ENCODE results near the gene YBX1.

YBX1 gene

DNA sequence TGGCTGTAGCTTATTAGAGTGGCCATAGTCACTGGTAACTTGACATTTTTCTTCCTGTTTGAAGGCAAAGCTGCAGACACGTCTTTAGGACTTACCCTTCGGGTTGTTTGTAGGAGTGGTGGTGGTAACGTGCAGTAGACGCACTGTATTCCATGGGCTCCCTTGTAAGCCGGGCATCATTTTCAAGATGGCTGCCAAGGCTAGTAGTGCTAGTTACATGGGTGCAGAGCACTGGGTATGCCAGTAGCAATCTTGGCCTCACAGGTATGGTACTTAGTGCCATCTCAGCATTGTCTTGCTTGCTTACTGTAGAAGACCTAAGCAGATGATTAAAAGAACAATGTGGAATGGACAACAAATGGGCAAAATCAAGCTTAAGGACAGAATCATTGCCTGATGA is 1.9 kb downstream of the YBX1 start:
- Histone ChIP-seq H3K27ac (ENCODE audit: extremely low read depth, low read depth, low read length) (no peak overlapping the region), H3K4me1 (ENCODE audit: control insufficient read depth, insufficient read depth, low read length) (peaks cover 23% of the 10 kb centered on the region), H3K9me3 (ENCODE audit: control insufficient read depth, insufficient read depth, low read depth, low read length) (no peaks in the 10 kb centered on the region), H3K4me3 (ENCODE audit: low read depth, low read length) (peak overlapping the region; percentile 78), H3K36me3 (ENCODE audit: control insufficient read depth in 2 of 2, insufficient read depth in 1 of 2, low read length in 2 of 2) (peaks cover 0 to 59% of the 10 kb centered on the region in 2 experiments; a peak in 1 of 3 replicates)
- ChIA-PET CTCF (interaction anchor here (0.9 kb wide), 1 partner anchor 229 kb away, joined by 3 read pairs; no protein-coding TSS in a partner anchor), POLR2A (interaction anchor here (0.8 to 3.2 kb wide), 4 partner anchors 7 to 82 kb away, joined by 3 to 34 read pairs (median 6); partner anchors contain the start of genes C1orf50, P3H1 and PPIH)
- TF ChIP-seq ZNF585B (tag by site-specific recombination; IDR thresholded peaks at IDR 0.05), result no peak
- TF ChIP-seq FEZF1 (tag by site-specific recombination; IDR thresholded peaks at IDR 0.05), result no peak
- TF ChIP-seq ZBTB17 (tag by site-specific recombination; IDR thresholded peaks at IDR 0.05), result no peak
- no peak for TF ChIP-seq ZNF561 (tag by site-specific recombination; IDR thresholded peaks at IDR 0.05; ENCODE audit: borderline replicate concordance)
- no peak for TF ChIP-seq ZNF501 (tag by site-specific recombination; IDR thresholded peaks at IDR 0.05)
- no peak for TF ChIP-seq TCF7L2 (IDR thresholded peaks at IDR 0.05; ENCODE audit: borderline replicate concordance, low read depth, low read length)
- peak; percentile 15; the same call in 1 of the 2 replicates for TF ChIP-seq ZBTB20 (tag by site-specific recombination; IDR thresholded peaks at IDR 0.05)
- TF ChIP-seq ZNF558 (tag by site-specific recombination; IDR thresholded peaks at IDR 0.05), result no peak
- TF ChIP-seq, protein P1, sequence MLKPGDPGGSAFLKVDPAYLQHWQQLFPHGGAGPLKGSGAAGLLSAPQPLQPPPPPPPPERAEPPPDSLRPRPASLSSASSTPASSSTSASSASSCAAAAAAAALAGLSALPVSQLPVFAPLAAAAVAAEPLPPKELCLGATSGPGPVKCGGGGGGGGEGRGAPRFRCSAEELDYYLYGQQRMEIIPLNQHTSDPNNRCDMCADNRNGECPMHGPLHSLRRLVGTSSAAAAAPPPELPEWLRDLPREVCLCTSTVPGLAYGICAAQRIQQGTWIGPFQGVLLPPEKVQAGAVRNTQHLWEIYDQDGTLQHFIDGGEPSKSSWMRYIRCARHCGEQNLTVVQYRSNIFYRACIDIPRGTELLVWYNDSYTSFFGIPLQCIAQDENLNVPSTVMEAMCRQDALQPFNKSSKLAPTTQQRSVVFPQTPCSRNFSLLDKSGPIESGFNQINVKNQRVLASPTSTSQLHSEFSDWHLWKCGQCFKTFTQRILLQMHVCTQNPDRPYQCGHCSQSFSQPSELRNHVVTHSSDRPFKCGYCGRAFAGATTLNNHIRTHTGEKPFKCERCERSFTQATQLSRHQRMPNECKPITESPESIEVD (tag by site-specific recombination; IDR thresholded peaks at IDR 0.05), result no peak
- no peak for TF ChIP-seq ZNF791 (tag by site-specific recombination; IDR thresholded peaks at IDR 0.05)
- TF ChIP-seq YY1 (tag by site-specific recombination; IDR thresholded peaks at IDR 0.05), result peak; percentile 43; the same call in 1 of the 2 replicates
- TF ChIP-seq ZNF521 (tag by site-specific recombination; IDR thresholded peaks at IDR 0.05), result no peak
- TF ChIP-seq, protein P2, sequence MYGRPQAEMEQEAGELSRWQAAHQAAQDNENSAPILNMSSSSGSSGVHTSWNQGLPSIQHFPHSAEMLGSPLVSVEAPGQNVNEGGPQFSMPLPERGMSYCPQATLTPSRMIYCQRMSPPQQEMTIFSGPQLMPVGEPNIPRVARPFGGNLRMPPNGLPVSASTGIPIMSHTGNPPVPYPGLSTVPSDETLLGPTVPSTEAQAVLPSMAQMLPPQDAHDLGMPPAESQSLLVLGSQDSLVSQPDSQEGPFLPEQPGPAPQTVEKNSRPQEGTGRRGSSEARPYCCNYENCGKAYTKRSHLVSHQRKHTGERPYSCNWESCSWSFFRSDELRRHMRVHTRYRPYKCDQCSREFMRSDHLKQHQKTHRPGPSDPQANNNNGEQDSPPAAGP (tag by site-specific recombination; IDR thresholded peaks at IDR 0.05), result no peak
- peak; percentile 60; the same call in 1 of the 2 replicates for TF ChIP-seq YY2 (tag by site-specific recombination; IDR thresholded peaks at IDR 0.05)
- no peak for TF ChIP-seq ZBTB48 (tag by site-specific recombination; IDR thresholded peaks at IDR 0.05)
- TF ChIP-seq ZNF549 (tag by site-specific recombination; IDR thresholded peaks at IDR 0.05), result no peak
- peak; percentile 75; the same call in 1 of the 2 replicates for TF ChIP-seq ZNF600 (tag by site-specific recombination; IDR thresholded peaks at IDR 0.05)
- TF ChIP-seq, protein P3, sequence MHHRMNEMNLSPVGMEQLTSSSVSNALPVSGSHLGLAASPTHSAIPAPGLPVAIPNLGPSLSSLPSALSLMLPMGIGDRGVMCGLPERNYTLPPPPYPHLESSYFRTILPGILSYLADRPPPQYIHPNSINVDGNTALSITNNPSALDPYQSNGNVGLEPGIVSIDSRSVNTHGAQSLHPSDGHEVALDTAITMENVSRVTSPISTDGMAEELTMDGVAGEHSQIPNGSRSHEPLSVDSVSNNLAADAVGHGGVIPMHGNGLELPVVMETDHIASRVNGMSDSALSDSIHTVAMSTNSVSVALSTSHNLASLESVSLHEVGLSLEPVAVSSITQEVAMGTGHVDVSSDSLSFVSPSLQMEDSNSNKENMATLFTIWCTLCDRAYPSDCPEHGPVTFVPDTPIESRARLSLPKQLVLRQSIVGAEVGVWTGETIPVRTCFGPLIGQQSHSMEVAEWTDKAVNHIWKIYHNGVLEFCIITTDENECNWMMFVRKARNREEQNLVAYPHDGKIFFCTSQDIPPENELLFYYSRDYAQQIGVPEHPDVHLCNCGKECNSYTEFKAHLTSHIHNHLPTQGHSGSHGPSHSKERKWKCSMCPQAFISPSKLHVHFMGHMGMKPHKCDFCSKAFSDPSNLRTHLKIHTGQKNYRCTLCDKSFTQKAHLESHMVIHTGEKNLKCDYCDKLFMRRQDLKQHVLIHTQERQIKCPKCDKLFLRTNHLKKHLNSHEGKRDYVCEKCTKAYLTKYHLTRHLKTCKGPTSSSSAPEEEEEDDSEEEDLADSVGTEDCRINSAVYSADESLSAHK (tag by site-specific recombination; IDR thresholded peaks at IDR 0.05), result no peak
- TF ChIP-seq ZNF792 (tag by site-specific recombination; IDR thresholded peaks at IDR 0.05), result no peak

DNA sequence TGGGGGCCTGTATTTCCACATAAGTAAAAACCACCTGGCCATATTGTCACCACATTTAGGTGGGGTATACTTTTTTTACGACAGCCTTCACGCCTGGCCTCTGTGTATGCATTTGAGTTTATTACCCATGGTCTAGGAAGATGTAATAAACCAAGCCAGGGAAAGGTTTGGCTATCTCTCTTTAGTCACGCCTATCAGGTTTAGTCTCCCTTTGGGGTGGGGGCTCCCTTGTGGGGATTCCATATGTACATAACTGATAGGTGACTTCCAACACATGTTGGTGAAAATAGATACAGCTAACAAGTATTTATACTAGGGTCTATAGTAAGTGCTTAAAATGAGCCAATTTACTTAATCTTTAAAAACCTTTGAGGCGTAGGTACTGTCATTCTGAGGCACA is 4.2 kb downstream of the YBX1 start:
- TF ChIP-seq ZSCAN23 (tag by site-specific recombination; IDR thresholded peaks at IDR 0.05), result no peak
- peak; percentile 47; the same call in 1 of the 2 replicates for TF ChIP-seq GLIS1 (tag by site-specific recombination; IDR thresholded peaks at IDR 0.05)
- no peak for TF ChIP-seq SALL2 (tag by site-specific recombination; IDR thresholded peaks at IDR 0.05; ENCODE audit: borderline replicate concordance)
- TF ChIP-seq, protein P4, sequence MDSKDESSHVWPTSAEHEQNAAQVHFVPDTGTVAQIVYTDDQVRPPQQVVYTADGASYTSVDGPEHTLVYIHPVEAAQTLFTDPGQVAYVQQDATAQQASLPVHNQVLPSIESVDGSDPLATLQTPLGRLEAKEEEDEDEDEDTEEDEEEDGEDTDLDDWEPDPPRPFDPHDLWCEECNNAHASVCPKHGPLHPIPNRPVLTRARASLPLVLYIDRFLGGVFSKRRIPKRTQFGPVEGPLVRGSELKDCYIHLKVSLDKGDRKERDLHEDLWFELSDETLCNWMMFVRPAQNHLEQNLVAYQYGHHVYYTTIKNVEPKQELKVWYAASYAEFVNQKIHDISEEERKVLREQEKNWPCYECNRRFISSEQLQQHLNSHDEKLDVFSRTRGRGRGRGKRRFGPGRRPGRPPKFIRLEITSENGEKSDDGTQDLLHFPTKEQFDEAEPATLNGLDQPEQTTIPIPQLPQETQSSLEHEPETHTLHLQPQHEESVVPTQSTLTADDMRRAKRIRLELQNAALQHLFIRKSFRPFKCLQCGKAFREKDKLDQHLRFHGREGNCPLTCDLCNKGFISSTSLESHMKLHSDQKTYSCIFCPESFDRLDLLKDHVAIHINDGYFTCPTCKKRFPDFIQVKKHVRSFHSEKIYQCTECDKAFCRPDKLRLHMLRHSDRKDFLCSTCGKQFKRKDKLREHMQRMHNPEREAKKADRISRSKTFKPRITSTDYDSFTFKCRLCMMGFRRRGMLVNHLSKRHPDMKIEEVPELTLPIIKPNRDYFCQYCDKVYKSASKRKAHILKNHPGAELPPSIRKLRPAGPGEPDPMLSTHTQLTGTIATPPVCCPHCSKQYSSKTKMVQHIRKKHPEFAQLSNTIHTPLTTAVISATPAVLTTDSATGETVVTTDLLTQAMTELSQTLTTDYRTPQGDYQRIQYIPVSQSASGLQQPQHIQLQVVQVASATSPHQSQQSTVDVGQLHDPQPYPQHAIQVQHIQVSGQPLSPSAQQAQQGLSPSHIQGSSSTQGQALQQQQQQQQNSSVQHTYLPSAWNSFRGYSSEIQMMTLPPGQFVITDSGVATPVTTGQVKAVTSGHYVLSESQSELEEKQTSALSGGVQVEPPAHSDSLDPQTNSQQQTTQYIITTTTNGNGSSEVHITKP (tag by site-specific recombination; IDR thresholded peaks at IDR 0.05), result 0 out of 2 replicates have a peak, but pooled peaks have one; percentile 9
- TF ChIP-seq, protein P1 (tag by site-specific recombination; IDR thresholded peaks at IDR 0.05), result 0 out of 2 replicates have a peak, but pooled peaks have one; percentile 8
- TF ChIP-seq ZNF2 (tag by site-specific recombination; IDR thresholded peaks at IDR 0.05), result no peak
- TF ChIP-seq ZNF624 (tag by site-specific recombination; IDR thresholded peaks at IDR 0.05), result no peak
- no peak for TF ChIP-seq ZFP41 (tag by site-specific recombination; IDR thresholded peaks at IDR 0.05; ENCODE audit: borderline replicate concordance)
- no peak overlapping the region for H3K4me3 ChIP-seq (ENCODE audit: low read depth, low read length)
- ChIA-PET CTCF (interaction anchor here (0.6 kb wide), 1 partner anchor 18 kb away, joined by 3 read pairs; no protein-coding TSS in a partner anchor), POLR2A (no interaction called here)
- peaks cover 0 to 69% of the 10 kb centered on the region in 2 experiments; a peak in 1 of 3 replicates for H3K36me3 ChIP-seq (ENCODE audit: control insufficient read depth in 2 of 2, insufficient read depth in 1 of 2, low read length in 2 of 2)
- no peaks in the 10 kb centered on the region for H3K9me3 ChIP-seq (ENCODE audit: control insufficient read depth, insufficient read depth, low read depth, low read length)
- no peak overlapping the region for H3K27ac ChIP-seq (ENCODE audit: extremely low read depth, low read depth, low read length)
- H3K4me1 ChIP-seq (ENCODE audit: control insufficient read depth, insufficient read depth, low read length), result peaks cover 27% of the 10 kb centered on the region

Measured in HEK293 (cell line).